ENCODE measurements around the gene IARS2. TPM values are rescaled to one million over a fixed set of nuclear protein-coding genes. Genes with fewer than 3 reads are reported as not detected.
A peak's percentile ranks its signal among the peaks of the same experiment; 100 is the strongest.
"Not testable (repeated sequence)": the region's sequence is repeated elsewhere in the genome, so short reads cannot be mapped to it uniquely, and the experiment has no call there.

The IARS2 gene
- total and polyA plus RNA-seq, 3 experiments from 2014 or later: 68.9 to 83.0 (median 80.8) TPM

DNA sequence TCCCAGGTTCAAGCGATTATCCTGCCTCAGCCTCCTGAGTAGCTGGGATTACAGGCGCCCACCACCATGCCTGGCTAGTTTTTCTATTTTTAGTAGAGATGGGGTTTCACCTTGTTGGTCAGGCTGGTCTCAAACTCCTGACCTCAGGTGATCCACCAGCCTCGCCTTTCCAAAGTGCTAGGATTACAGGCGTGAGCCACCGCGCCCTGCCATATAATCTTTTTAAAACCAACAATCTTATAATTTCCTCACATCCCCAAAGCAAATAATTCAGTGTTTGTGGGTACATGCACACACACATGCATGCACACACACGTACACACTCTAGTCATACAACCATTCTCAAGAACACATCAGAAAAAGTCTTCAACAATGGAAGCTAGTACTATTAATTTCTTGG, 64.6 kb downstream of the IARS2 start:
- peaks cover 16 to 24% (median 23%) of the 10 kb centered on the region in 3 donors for H3K4me1 Mint-ChIP-seq
- peak overlapping the region in 6 of 8 donors; percentile 6 to 60 (median 26) for H3K27ac Mint-ChIP-seq
- H3K36me3 ChIP-seq (ENCODE audit: insufficient read depth, low read length): peaks cover 30% of the 10 kb centered on the region

GRCh38 chr1:220159041-220159440, 65.1 kb downstream of the IARS2 start:
- peaks cover 11 to 65% (median 20%) of the 10 kb centered on the region in 3 donors for H3K36me3 Mint-ChIP-seq
- POLR2A ChIA-PET: no interaction called here
- Histone ChIP-seq H3K4me1 (ENCODE audit: insufficient read depth, low read length) (peaks cover 5% of the 10 kb centered on the region), H3K36me3 (ENCODE audit: insufficient read depth, low read length) (peaks cover 30% of the 10 kb centered on the region), H3K4me3 (ENCODE audit: low read length) (no peak overlapping the region), H3K9me3 (ENCODE audit: low read length) (no peaks in the 10 kb centered on the region), H3K27ac (ENCODE audit: low read depth, low read length) (no peak overlapping the region), H3K27me3 (ENCODE audit: insufficient read depth, low read length, poor library complexity, severe bottlenecking) (no peaks in the 10 kb centered on the region)
- CTCF ChIA-PET: no interaction called here
- H3K27ac Mint-ChIP-seq: peak overlapping the region in 1 of 8 donors; percentile 29
- no peak for DNase-seq
- H3K27me3 Mint-ChIP-seq: no peaks in the 10 kb centered on the region
- H3K9me3 Mint-ChIP-seq: no peaks in the 10 kb centered on the region
- H3K4me1 Mint-ChIP-seq: peaks cover 16 to 24% (median 23%) of the 10 kb centered on the region in 3 donors
- no peak overlapping the region for H3K4me3 Mint-ChIP-seq

More for the DNA sequence above, 64.6 kb downstream of the IARS2 start:
- peaks cover 11 to 67% (median 20%) of the 10 kb centered on the region in 3 donors for H3K36me3 Mint-ChIP-seq
- H3K9me3 ChIP-seq (ENCODE audit: low read length); DNase-seq; CTCF ChIA-PET; H3K27me3 Mint-ChIP-seq; POLR2A ChIA-PET; H3K4me3 ChIP-seq (ENCODE audit: low read length); H3K4me1 ChIP-seq (ENCODE audit: insufficient read depth, low read length); H3K27ac ChIP-seq (ENCODE audit: low read depth, low read length); H3K9me3 Mint-ChIP-seq; H3K27me3 ChIP-seq (ENCODE audit: insufficient read depth, low read length, poor library complexity, severe bottlenecking): not testable (repeated sequence)
- peak overlapping the region in 1 of 7 donors; percentile 41 for H3K4me3 Mint-ChIP-seq

DNA sequence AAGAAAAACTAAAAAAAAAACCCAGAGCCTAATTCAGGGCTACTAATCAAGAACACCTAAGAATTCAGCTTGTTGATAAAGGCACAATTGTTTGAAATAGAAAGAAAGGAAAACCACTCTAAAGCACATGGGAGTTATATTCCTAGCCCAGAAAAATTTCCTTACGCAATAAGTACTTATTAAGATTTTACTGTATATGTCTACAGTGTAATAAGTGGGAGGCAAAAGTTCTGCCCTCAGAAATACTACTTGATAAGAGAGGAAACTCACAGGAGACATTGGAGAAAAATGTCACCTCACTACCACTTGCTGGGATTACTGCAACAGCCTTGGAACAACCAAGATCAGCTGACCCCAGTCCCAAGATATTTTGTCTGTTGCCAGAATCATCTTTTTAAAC, 66.1 kb downstream of the IARS2 start:
- peaks cover 25% of the 10 kb centered on the region for H3K36me3 ChIP-seq (ENCODE audit: insufficient read depth, low read length)
- H3K4me1 Mint-ChIP-seq: peaks cover 16 to 24% (median 23%) of the 10 kb centered on the region in 3 donors
- POLR2A ChIA-PET: no interaction called here

GRCh38 chr1:220164116-220164515, 70.2 kb downstream of the IARS2 start:
- Histone ChIP-seq H3K4me3 (ENCODE audit: low read length) (no peak overlapping the region), H3K36me3 (ENCODE audit: insufficient read depth, low read length) (peaks cover 23% of the 10 kb centered on the region), H3K4me1 (ENCODE audit: insufficient read depth, low read length) (no peaks in the 10 kb centered on the region), H3K27ac (ENCODE audit: low read depth, low read length) (no peak overlapping the region), H3K9me3 (ENCODE audit: low read length) (no peaks in the 10 kb centered on the region), H3K27me3 (ENCODE audit: insufficient read depth, low read length, poor library complexity, severe bottlenecking) (no peaks in the 10 kb centered on the region)
- Mint-ChIP-seq H3K4me3 (no peak overlapping the region), H3K27ac (peak overlapping the region in 2 of 8 donors; percentile 43 to 73), H3K4me1 (no peaks in the 10 kb centered on the region), H3K27me3 (no peaks in the 10 kb centered on the region), H3K9me3 (no peaks in the 10 kb centered on the region), H3K36me3 (peaks cover 2 to 61% (median 19%) of the 10 kb centered on the region in 3 donors)
- DNase-seq: no peak
- CTCF ChIA-PET: interaction anchor here (0.6 to 1.7 kb wide), 2 partner anchors 8 to 22 kb away, joined by 3 to 4 read pairs; no protein-coding TSS in a partner anchor
- POLR2A ChIA-PET: no interaction called here

More for the DNA sequence above, 66.1 kb downstream of the IARS2 start:
- Mint-ChIP-seq H3K27ac (peak overlapping the region in 5 of 8 donors; percentile 2 to 58 (median 12)), H3K9me3 (no peaks in the 10 kb centered on the region), H3K36me3 (peaks cover 11 to 64% (median 17%) of the 10 kb centered on the region in 3 donors), H3K4me3 (no peak overlapping the region), H3K27me3 (no peaks in the 10 kb centered on the region)
- DNase-seq: no peak
- H3K4me3 ChIP-seq (ENCODE audit: low read length): no peak overlapping the region
- peaks cover 5% of the 10 kb centered on the region for H3K4me1 ChIP-seq (ENCODE audit: insufficient read depth, low read length)
- no peaks in the 10 kb centered on the region for H3K27me3 ChIP-seq (ENCODE audit: insufficient read depth, low read length, poor library complexity, severe bottlenecking)
- no peaks in the 10 kb centered on the region for H3K9me3 ChIP-seq (ENCODE audit: low read length)
- H3K27ac ChIP-seq (ENCODE audit: low read depth, low read length): no peak overlapping the region
- CTCF ChIA-PET: interaction anchor here (1.0 kb wide), 1 partner anchor 47 kb away, joined by 3 read pairs; no protein-coding TSS in a partner anchor

DNA sequence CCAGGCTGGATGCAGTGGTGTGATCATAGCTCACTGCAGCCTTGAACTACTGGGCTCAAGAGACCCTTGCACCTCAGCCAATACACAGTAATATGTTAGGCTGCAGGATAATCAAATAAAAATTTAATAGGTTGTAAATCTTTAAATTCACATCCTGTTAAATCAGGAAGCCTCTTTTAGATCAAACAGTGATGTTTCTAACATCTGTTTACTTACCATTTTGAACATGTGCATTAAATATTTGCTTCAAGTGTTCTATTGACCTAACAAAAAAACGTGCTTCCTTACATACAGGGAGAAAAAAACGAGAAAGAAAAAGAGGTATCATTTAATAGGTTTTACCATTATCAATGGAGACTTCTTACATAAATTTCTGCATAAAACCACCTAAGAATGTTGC, 70.6 kb downstream of the IARS2 start:
- Mint-ChIP-seq H3K36me3 (peaks cover 6 to 64% (median 22%) of the 10 kb centered on the region in 3 donors), H3K27ac (peak overlapping the region in 1 of 8 donors; percentile 43), H3K27me3 (no peaks in the 10 kb centered on the region), H3K4me1 (no peaks in the 10 kb centered on the region), H3K4me3 (no peak overlapping the region), H3K9me3 (no peaks in the 10 kb centered on the region)
- Histone ChIP-seq H3K9me3 (ENCODE audit: low read length) (no peaks in the 10 kb centered on the region), H3K4me3 (ENCODE audit: low read length) (no peak overlapping the region), H3K36me3 (ENCODE audit: insufficient read depth, low read length) (peaks cover 23% of the 10 kb centered on the region), H3K27me3 (ENCODE audit: insufficient read depth, low read length, poor library complexity, severe bottlenecking) (no peaks in the 10 kb centered on the region), H3K4me1 (ENCODE audit: insufficient read depth, low read length) (no peaks in the 10 kb centered on the region), H3K27ac (ENCODE audit: low read depth, low read length) (no peak overlapping the region)
- ChIA-PET CTCF (interaction anchor here (1.7 kb wide), 1 partner anchor 22 kb away, joined by 4 read pairs; no protein-coding TSS in a partner anchor), POLR2A (no interaction called here)
- no peak for DNase-seq

DNA sequence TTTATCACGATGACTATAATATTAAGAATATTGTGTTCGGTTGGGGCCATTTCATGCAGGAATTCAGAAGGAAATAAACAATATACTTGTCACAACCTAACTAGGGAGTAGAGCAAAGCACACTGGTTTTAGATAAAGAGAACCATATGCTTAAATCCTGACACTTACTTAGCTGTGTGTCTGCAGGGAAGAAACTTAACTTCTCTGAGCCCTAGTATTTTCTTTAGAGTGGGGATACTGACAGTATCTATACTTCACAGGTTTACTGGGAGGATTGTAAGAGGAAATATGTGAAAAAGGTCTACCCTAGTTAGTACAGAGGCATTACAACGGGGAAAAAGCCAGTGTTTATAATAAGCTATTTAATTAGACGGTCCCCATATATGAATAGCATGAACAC, 72.9 kb downstream of the IARS2 start:
- H3K27me3 ChIP-seq (ENCODE audit: insufficient read depth, low read length, poor library complexity, severe bottlenecking): no peaks in the 10 kb centered on the region
- no peak for DNase-seq

DNA sequence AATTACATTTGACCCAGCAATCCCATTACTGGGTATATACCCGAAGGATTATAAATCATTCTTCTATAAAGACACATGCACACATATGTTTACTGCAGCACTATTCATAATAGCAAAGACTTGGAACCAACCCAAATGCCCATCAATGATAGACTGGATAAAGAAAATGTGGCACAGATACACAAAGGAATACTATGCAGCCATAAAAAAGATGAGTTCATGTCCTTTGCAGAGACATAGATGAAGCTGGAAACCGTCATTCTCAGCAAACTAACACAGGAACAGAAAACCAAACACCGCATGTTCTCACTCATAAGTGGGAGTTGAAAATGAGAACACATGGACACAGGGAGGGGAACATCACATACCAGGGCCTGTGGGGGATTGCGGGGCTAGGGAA, 76.0 kb downstream of the IARS2 start:
- H3K4me1 ChIP-seq (ENCODE audit: insufficient read depth, low read length); H3K4me3 ChIP-seq (ENCODE audit: low read length); H3K4me3 Mint-ChIP-seq; H3K9me3 Mint-ChIP-seq; POLR2A ChIA-PET; H3K27me3 Mint-ChIP-seq; H3K4me1 Mint-ChIP-seq; H3K9me3 ChIP-seq (ENCODE audit: low read length); H3K27ac Mint-ChIP-seq; DNase-seq; H3K27ac ChIP-seq (ENCODE audit: low read depth, low read length); CTCF ChIA-PET; H3K27me3 ChIP-seq (ENCODE audit: insufficient read depth, low read length, poor library complexity, severe bottlenecking): not testable (repeated sequence)
- H3K36me3 ChIP-seq (ENCODE audit: insufficient read depth, low read length): peaks cover 26% of the 10 kb centered on the region
- H3K36me3 Mint-ChIP-seq: peaks cover 35 to 85% (median 40%) of the 10 kb centered on the region in 3 donors

More for the DNA sequence above, 72.9 kb downstream of the IARS2 start:
- Histone ChIP-seq H3K4me3 (ENCODE audit: low read length) (no peak overlapping the region), H3K36me3 (ENCODE audit: insufficient read depth, low read length) (peaks cover 21% of the 10 kb centered on the region), H3K9me3 (ENCODE audit: low read length) (no peaks in the 10 kb centered on the region), H3K27ac (ENCODE audit: low read depth, low read length) (no peak overlapping the region), H3K4me1 (ENCODE audit: insufficient read depth, low read length) (no peaks in the 10 kb centered on the region)
- Mint-ChIP-seq H3K36me3 (peaks cover 28 to 68% (median 31%) of the 10 kb centered on the region in 3 donors), H3K4me3 (no peak overlapping the region), H3K9me3 (peaks cover 0 to 3% (median 0%) of the 10 kb centered on the region in 5 donors), H3K4me1 (no peaks in the 10 kb centered on the region), H3K27ac (no peak overlapping the region), H3K27me3 (no peaks in the 10 kb centered on the region)
- CTCF ChIA-PET: no interaction called here
- POLR2A ChIA-PET: no interaction called here

- Mint-ChIP-seq H3K36me3 (peaks cover 38 to 84% (median 40%) of the 10 kb centered on the region in 3 donors), H3K27ac (peak overlapping the region in 1 of 8 donors; percentile 7), H3K4me3 (no peak overlapping the region), H3K9me3 (peaks cover 0 to 3% (median 0%) of the 10 kb centered on the region in 5 donors), H3K27me3 (no peaks in the 10 kb centered on the region), H3K4me1 (peaks cover 0 to 4% (median 0%) of the 10 kb centered on the region in 3 donors)
- no peak overlapping the region for H3K27ac ChIP-seq (ENCODE audit: low read depth, low read length)
- H3K36me3 ChIP-seq (ENCODE audit: insufficient read depth, low read length): peaks cover 26% of the 10 kb centered on the region
- ChIA-PET POLR2A (no interaction called here), CTCF (no interaction called here)
- H3K4me3 ChIP-seq (ENCODE audit: low read length): no peak overlapping the region
- no peaks in the 10 kb centered on the region for H3K9me3 ChIP-seq (ENCODE audit: low read length)
- H3K4me1 ChIP-seq (ENCODE audit: insufficient read depth, low read length): no peaks in the 10 kb centered on the region
- H3K27me3 ChIP-seq (ENCODE audit: insufficient read depth, low read length, poor library complexity, severe bottlenecking): no peaks in the 10 kb centered on the region
- DNase-seq: no peak
These were observed 77.0 kb downstream of the IARS2 start for GRCh38 chr1:220170836-220171526.

Measured in CD8-positive, alpha-beta memory T cell (primary cell).